Astrocyte (in vitro differentiated cells and primary cell): ENCODE data around the gene S100G. TPM values are rescaled to one million over a fixed set of nuclear protein-coding genes. Genes with fewer than 3 reads are reported as not detected.

ENCODE experiments used
- DNase-seq: peaks from one replicate; pipeline ENCODE4 v3.0.0-alpha.2; 2010; ENCODE audit warnings: low read depth
- FAIRE-seq: peaks from 2 replicates; lab custom pipeline; 2011; peaks lifted over from hg19 to GRCh38; lab: Jason Lieb, UNC
- H2AFZ ChIP-seq: 2 replicates; pipeline ENCODE4 v1.6.0; 2012; ENCODE audit warnings: low read depth, low read length, inconsistent platforms
- H3K27ac ChIP-seq: 2 replicates; pipeline ENCODE4 v1.5.1; 2011; ENCODE audit warnings: low read depth, low read length, inconsistent platforms
- H3K27me3 ChIP-seq: 2 replicates; pipeline ENCODE4 v1.6.0; 2011; ENCODE audit warnings: low read length, inconsistent platforms; ENCODE audit not compliant: insufficient read depth
- H3K36me3 ChIP-seq: 2 replicates; pipeline ENCODE4 v1.5.1; 2011; ENCODE audit warnings: low read length, inconsistent platforms; ENCODE audit not compliant: insufficient read depth
- H3K4me1 ChIP-seq: 2 replicates; pipeline ENCODE4 v1.5.1; 2011; ENCODE audit warnings: low read length, inconsistent platforms; ENCODE audit not compliant: insufficient read depth
- H3K4me2 ChIP-seq: 2 replicates; pipeline ENCODE4 v1.6.0; 2012; ENCODE audit warnings: low read length, inconsistent platforms
- H3K4me3 ChIP-seq: 2 replicates; pipeline ENCODE4 v1.5.1; 2011; ENCODE audit warnings: low read depth, mild to moderate bottlenecking, low read length, inconsistent platforms; ENCODE audit not compliant: insufficient read depth
- H3K79me2 ChIP-seq: 2 replicates; pipeline ENCODE4 v1.6.0; 2012; ENCODE audit warnings: mild to moderate bottlenecking, low read length, inconsistent platforms; ENCODE audit not compliant: insufficient read depth
- H3K9ac ChIP-seq: 2 replicates; pipeline ENCODE4 v1.6.0; 2012; ENCODE audit warnings: mild to moderate bottlenecking, low read length, inconsistent platforms
- H3K9me3 ChIP-seq: 2 replicates; pipeline ENCODE4 v1.5.1; 2012; ENCODE audit warnings: low read depth, mild to moderate bottlenecking, low read length, inconsistent platforms; ENCODE audit not compliant: insufficient read depth
- H4K20me1 ChIP-seq: 2 replicates; pipeline ENCODE4 v1.6.0; 2012; ENCODE audit warnings: low read length, inconsistent platforms; ENCODE audit not compliant: insufficient read depth
- H3K27ac Mint-ChIP-seq: one replicate; pipeline ENCODE4 v1.8.0; 2021; ENCODE audit warnings: mild to moderate bottlenecking, mixed read lengths; ENCODE audit not compliant: unreplicated experiment
- H3K27me3 Mint-ChIP-seq: one replicate; pipeline ENCODE4 v1.8.0; 2021; ENCODE audit warnings: low read depth, mixed read lengths; ENCODE audit not compliant: unreplicated experiment
- H3K36me3 Mint-ChIP-seq: one replicate; pipeline ENCODE4 v1.8.0; 2021; ENCODE audit warnings: low read depth, mixed read lengths; ENCODE audit not compliant: unreplicated experiment
- H3K4me1 Mint-ChIP-seq: one replicate; pipeline ENCODE4 v1.8.0; 2021; ENCODE audit warnings: low read depth, mixed read lengths; ENCODE audit not compliant: unreplicated experiment
- H3K4me3 Mint-ChIP-seq: one replicate; pipeline ENCODE4 v1.8.0; 2021; ENCODE audit warnings: mild to moderate bottlenecking, moderate library complexity, mixed read lengths; ENCODE audit not compliant: unreplicated experiment
- H3K9me3 Mint-ChIP-seq: one replicate; pipeline ENCODE4 v1.8.0; 2021; ENCODE audit warnings: mild to moderate bottlenecking, mixed read lengths; ENCODE audit not compliant: unreplicated experiment
- EZH2 ChIP-seq: IDR thresholded peaks from 2 replicates; pipeline ENCODE4 v1.6.1; 2012; ENCODE audit warnings: mild to moderate bottlenecking, low read length, inconsistent platforms; ENCODE audit not compliant: insufficient read depth
- total RNA-seq: library from RNA; stranded (reverse); gene quantifications from 2 replicates; pipeline ENCODE4 v1.2.1, GENCODE V29; 2021
- TF ChIP-seq, protein P1 (sequence below): IDR thresholded peaks from 2 replicates; pipeline ENCODE4 v1.5.1; 2011; ENCODE audit warnings: low read depth, mild to moderate bottlenecking, inconsistent platforms, low read length, moderate library complexity; ENCODE audit not compliant: insufficient read depth

The S100G gene
- total RNA-seq, 1 donor from 2014 or later: not detected

DNA sequence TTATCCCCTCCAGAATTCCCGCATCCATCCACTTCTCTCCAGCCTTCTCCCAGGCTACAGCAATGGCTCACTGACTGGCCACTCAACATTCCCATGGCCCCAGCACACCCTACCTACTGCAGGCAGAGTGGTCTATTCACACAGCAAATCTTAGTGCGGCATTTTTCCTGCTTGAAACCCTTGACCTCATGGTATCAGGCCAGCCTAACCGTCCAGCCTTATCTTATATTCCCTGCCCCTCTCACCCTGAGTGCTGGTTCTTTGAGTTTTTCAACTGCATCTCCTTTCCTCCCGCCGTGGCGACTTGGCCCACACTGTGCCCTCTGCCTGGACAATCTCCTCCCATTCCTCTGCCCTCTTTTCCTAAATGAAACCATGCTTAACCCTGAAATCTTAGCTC is 10.0 kb upstream of the S100G start:
- H3K36me3 ChIP-seq: no peaks in the 10 kb centered on the region
- Mint-ChIP-seq H3K4me3 (no peak overlapping the region), H3K9me3 (no peaks in the 10 kb centered on the region), H3K27me3 (no peaks in the 10 kb centered on the region), H3K4me1 (peaks cover 10% of the 10 kb centered on the region), H3K27ac (no peak overlapping the region), H3K36me3 (no peaks in the 10 kb centered on the region)
- H3K27ac ChIP-seq: no peak overlapping the region
- FAIRE-seq: no peak
- H3K4me3 ChIP-seq: no peak overlapping the region
- H3K4me2 ChIP-seq: no peak overlapping the region
- peaks cover 7% of the 10 kb centered on the region for H3K4me1 ChIP-seq
- H3K79me2 ChIP-seq: no peaks in the 10 kb centered on the region
- no peaks in the 10 kb centered on the region for H4K20me1 ChIP-seq
- no peaks in the 10 kb centered on the region for H3K27me3 ChIP-seq
- no peak overlapping the region for H3K9ac ChIP-seq
- no peak overlapping the region for H2AFZ ChIP-seq
- no peak for DNase-seq
- H3K9me3 ChIP-seq: no peaks in the 10 kb centered on the region
- TF ChIP-seq EZH2: no peak
- TF ChIP-seq, protein P1, sequence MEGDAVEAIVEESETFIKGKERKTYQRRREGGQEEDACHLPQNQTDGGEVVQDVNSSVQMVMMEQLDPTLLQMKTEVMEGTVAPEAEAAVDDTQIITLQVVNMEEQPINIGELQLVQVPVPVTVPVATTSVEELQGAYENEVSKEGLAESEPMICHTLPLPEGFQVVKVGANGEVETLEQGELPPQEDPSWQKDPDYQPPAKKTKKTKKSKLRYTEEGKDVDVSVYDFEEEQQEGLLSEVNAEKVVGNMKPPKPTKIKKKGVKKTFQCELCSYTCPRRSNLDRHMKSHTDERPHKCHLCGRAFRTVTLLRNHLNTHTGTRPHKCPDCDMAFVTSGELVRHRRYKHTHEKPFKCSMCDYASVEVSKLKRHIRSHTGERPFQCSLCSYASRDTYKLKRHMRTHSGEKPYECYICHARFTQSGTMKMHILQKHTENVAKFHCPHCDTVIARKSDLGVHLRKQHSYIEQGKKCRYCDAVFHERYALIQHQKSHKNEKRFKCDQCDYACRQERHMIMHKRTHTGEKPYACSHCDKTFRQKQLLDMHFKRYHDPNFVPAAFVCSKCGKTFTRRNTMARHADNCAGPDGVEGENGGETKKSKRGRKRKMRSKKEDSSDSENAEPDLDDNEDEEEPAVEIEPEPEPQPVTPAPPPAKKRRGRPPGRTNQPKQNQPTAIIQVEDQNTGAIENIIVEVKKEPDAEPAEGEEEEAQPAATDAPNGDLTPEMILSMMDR: no peak

- Histone ChIP-seq H3K79me2 (no peaks in the 10 kb centered on the region), H3K9me3 (no peaks in the 10 kb centered on the region), H3K27me3 (no peaks in the 10 kb centered on the region), H3K4me1 (peaks cover 7% of the 10 kb centered on the region), H3K4me3 (no peak overlapping the region), H3K27ac (no peak overlapping the region), H4K20me1 (no peaks in the 10 kb centered on the region), H2AFZ (no peak overlapping the region), H3K36me3 (no peaks in the 10 kb centered on the region), H3K4me2 (no peak overlapping the region), H3K9ac (no peak overlapping the region)
- H3K4me3 Mint-ChIP-seq: no peak overlapping the region
- no peak for TF ChIP-seq EZH2
- TF ChIP-seq, protein P1: no peak
- H3K27ac Mint-ChIP-seq: no peak overlapping the region
- DNase-seq: no peak
- peaks cover 10% of the 10 kb centered on the region for H3K4me1 Mint-ChIP-seq
- H3K36me3 Mint-ChIP-seq: no peaks in the 10 kb centered on the region
- no peaks in the 10 kb centered on the region for H3K27me3 Mint-ChIP-seq
- FAIRE-seq: peak; percentile 99
- H3K9me3 Mint-ChIP-seq: no peaks in the 10 kb centered on the region
Observed at GRCh38 chrX:16640823-16641222, 9.1 kb upstream of the S100G start.

- FAIRE-seq: peak; percentile 88
- Histone ChIP-seq H3K4me2 (no peak overlapping the region), H3K4me1 (peaks cover 7% of the 10 kb centered on the region), H3K79me2 (no peaks in the 10 kb centered on the region), H3K4me3 (no peak overlapping the region), H4K20me1 (no peaks in the 10 kb centered on the region), H3K9ac (no peak overlapping the region), H3K27ac (no peak overlapping the region), H3K9me3 (no peaks in the 10 kb centered on the region), H2AFZ (no peak overlapping the region), H3K27me3 (no peaks in the 10 kb centered on the region), H3K36me3 (no peaks in the 10 kb centered on the region)
- peak; percentile 49 for DNase-seq
- Mint-ChIP-seq H3K27ac (peak overlapping the region; percentile 87), H3K36me3 (peaks cover 2% of the 10 kb centered on the region), H3K4me1 (peaks cover 12% of the 10 kb centered on the region), H3K9me3 (no peaks in the 10 kb centered on the region), H3K4me3 (no peak overlapping the region), H3K27me3 (no peaks in the 10 kb centered on the region)
- TF ChIP-seq, protein P1: no peak
- TF ChIP-seq EZH2: no peak
Observed at GRCh38 chrX:16643176-16643575, 6.8 kb upstream of the S100G start.
